Spinal cord (tissue), 10 donors: ENCODE results near the gene GASK1A. TPM values are rescaled to one million over a fixed set of nuclear protein-coding genes. Genes with fewer than 3 reads are reported as not detected.
"Not testable (repeated sequence)": the region's sequence is repeated elsewhere in the genome, so short reads cannot be mapped to it uniquely, and the experiment has no call there.

Experiments used
- DNase-seq, 6 donors: peaks; one replicate each; pipeline versions ENCODE4 v3.0.0 to v3.0.0-alpha.2; 2013 to 2015; ENCODE audit warnings: low spot score in 6 of 6, low read depth in 4 of 6
- H3K27ac ChIP-seq: one replicate; pipeline ENCODE4 v1.5.1; 2013; ENCODE audit warnings: low read depth, low read length, control low read depth
- H3K27me3 ChIP-seq: one replicate; pipeline ENCODE4 v1.6.1; 2013; ENCODE audit warnings: low read length; ENCODE audit not compliant: control insufficient read depth, insufficient read depth
- H3K36me3 ChIP-seq: one replicate; pipeline ENCODE4 v1.6.1; 2013; ENCODE audit warnings: low read length; ENCODE audit not compliant: control insufficient read depth, insufficient read depth
- H3K4me1 ChIP-seq: one replicate; pipeline ENCODE4 v1.6.1; 2013; ENCODE audit warnings: low read length; ENCODE audit not compliant: control insufficient read depth, insufficient read depth
- H3K4me3 ChIP-seq: one replicate; pipeline ENCODE4 v1.5.1; 2013; ENCODE audit warnings: low read depth, low read length, control low read depth
- H3K9me3 ChIP-seq: one replicate; pipeline ENCODE4 v1.6.1; 2013; ENCODE audit warnings: low read length; ENCODE audit not compliant: control insufficient read depth, insufficient read depth
- WGBS: methylation state at CpG from one replicate; pipeline ENCODE4 v1.1.5; 2013; ENCODE audit warnings: missing lambda C conversion rate; ENCODE audit not compliant: insufficient coverage; 5-methylcytosine and 5-hydroxymethylcytosine counted together
- polyA plus RNA-seq, 2 donors: library from polyadenylated mRNA; unstranded; fragments of 120-200 nt; gene quantifications; one replicate each; pipeline ENCODE4 v1.2.1, GENCODE V29; 2013; ENCODE audit not compliant: insufficient read length in 2 of 2
- total RNA-seq, 2 donors: library from RNA; depleted of rRNA in 1 of 2; stranded (reverse); fragments of 120-200 nt in 1 of 2; fragments of >200 nt in 1 of 2; gene quantifications; one replicate each; pipeline versions ENCODE4 v1.2.3 to v1.2.4, GENCODE V29; 2013 to 2014
- donor health status: healthy.

The GASK1A gene
- total and polyA plus RNA-seq, 4 donors = 5.2 to 40.1 (median 16.3) TPM

DNA sequence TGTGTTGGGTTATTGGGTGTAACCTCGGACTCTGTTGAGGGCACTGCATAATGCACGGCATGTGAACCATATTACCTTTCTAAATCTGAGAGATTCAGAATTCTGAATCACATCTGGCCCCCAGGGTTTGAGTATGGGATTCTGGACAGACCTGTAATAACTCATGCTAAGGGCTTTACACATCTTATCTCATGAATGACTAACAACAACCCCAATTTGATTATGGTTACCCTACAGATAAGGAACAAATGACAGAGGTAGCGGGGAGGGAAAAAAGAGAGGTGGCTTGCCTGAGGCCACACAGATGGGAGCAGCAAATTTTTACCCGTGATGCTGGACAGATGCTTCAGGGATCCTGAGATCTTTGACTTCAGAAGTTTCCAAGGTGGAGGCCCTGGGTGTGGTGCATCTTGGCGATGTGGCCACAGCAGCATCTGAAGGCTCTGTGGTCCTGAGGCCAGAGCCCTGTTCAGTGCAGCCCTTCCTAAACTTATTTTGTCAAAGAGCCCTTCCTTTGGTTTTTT is 83.0 kb downstream of the GASK1A start:
- Histone ChIP-seq H3K4me3 (no peak overlapping the region), H3K27me3 (no peaks in the 10 kb centered on the region), H3K36me3 (peaks cover 6% of the 10 kb centered on the region), H3K4me1 (no peaks in the 10 kb centered on the region), H3K27ac (no peak overlapping the region), H3K9me3 (no peaks in the 10 kb centered on the region)
- no peak for DNase-seq
- 82% methylated on average over 3 of the region's 5 CpGs for WGBS

- Histone ChIP-seq H3K36me3 (peaks cover 6% of the 10 kb centered on the region), H3K27me3 (no peaks in the 10 kb centered on the region), H3K9me3 (no peaks in the 10 kb centered on the region), H3K27ac (no peak overlapping the region), H3K4me3 (no peak overlapping the region), H3K4me1 (no peaks in the 10 kb centered on the region)
- DNase-seq = no peak
- 63% methylated on average over 6 of the region's 8 CpGs for WGBS
These were observed 83.5 kb downstream of the GASK1A start for GRCh38 chr3:43062564-43063040.

GRCh38 chr3:43063114-43063513 is 84.0 kb downstream of the GASK1A start:
- Histone ChIP-seq H3K4me1 (no peaks in the 10 kb centered on the region), H3K36me3 (peaks cover 6% of the 10 kb centered on the region), H3K9me3 (no peaks in the 10 kb centered on the region), H3K27ac (no peak overlapping the region), H3K27me3 (no peaks in the 10 kb centered on the region), H3K4me3 (no peak overlapping the region)
- no peak for DNase-seq
- WGBS = 73% methylated on average over 5 of the region's 5 CpGs

DNA sequence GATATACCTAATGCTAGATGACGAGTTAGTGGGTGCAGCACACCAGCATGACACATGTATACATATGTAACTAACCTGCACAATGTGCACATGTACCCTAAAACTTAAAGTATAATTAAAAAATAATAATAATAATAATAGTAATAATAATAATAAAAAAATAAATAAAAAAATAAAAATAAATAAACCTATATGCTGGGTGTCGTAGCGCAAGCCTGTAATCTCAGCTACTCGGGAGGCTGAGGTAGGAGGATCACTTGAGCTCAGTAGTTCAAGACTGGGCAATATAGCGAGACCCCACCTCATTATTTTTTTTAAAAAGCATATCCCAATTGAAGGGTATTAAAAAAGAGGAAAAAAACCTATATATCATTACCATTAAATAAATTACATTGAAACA is 91.6 kb downstream of the GASK1A start:
- H3K36me3 ChIP-seq, H3K27ac ChIP-seq, H3K9me3 ChIP-seq, DNase-seq, H3K27me3 ChIP-seq, H3K4me3 ChIP-seq, H3K4me1 ChIP-seq: not testable (repeated sequence)
- no CpG with 5 or more reads among the region's 5 CpGs for WGBS

- Histone ChIP-seq H3K4me1 (no peaks in the 10 kb centered on the region), H3K27me3 (no peaks in the 10 kb centered on the region), H3K4me3 (no peak overlapping the region), H3K9me3 (no peaks in the 10 kb centered on the region), H3K36me3 (no peaks in the 10 kb centered on the region), H3K27ac (no peak overlapping the region)
- whole genome bisulfite sequencing = 65% methylated on average over 6 of the region's 7 CpGs
- no peak for DNase-seq
These were observed 92.3 kb downstream of the GASK1A start for GRCh38 chr3:43071313-43071893.

DNA sequence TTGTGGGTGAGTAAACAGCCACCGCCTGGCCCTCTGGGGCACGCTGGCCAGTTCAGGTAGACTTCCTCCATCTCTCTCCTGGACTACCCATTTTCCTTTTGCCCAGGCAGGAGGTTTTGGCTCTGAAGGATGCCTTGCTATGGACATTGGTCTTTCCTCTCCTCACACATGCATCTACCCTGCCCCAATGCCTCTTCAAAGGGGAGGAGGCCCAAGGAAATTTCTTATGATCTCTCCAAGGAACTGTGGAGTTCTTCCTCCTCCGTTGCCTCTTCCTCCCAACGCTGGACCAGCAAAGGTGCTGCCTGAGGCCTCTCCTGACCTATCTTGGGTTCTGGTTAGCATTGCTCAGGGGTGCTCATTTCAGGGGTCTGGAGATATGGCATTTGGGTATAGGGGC is 93.2 kb downstream of the GASK1A start:
- Histone ChIP-seq H3K9me3 (no peaks in the 10 kb centered on the region), H3K4me3 (no peak overlapping the region), H3K27me3 (no peaks in the 10 kb centered on the region), H3K36me3 (no peaks in the 10 kb centered on the region), H3K27ac (no peak overlapping the region), H3K4me1 (no peaks in the 10 kb centered on the region)
- 100% methylated on average over 2 of the region's 4 CpGs for WGBS
- DNase-seq = no peak

GRCh38 chr3:43073116-43073835 is 94.2 kb downstream of the GASK1A start:
- Histone ChIP-seq H3K4me1 (no peaks in the 10 kb centered on the region), H3K27me3 (no peaks in the 10 kb centered on the region), H3K27ac (no peak overlapping the region), H3K4me3 (no peak overlapping the region), H3K36me3 (peaks cover 3% of the 10 kb centered on the region), H3K9me3 (no peaks in the 10 kb centered on the region)
- DNase-seq = no peak
- WGBS = 91% methylated on average over 5 of the region's 7 CpGs

- no peaks in the 10 kb centered on the region for H3K27me3 ChIP-seq
- no peaks in the 10 kb centered on the region for H3K4me1 ChIP-seq
- no peak overlapping the region for H3K27ac ChIP-seq
- WGBS = 68% methylated on average over 3 of the region's 5 CpGs
- H3K4me3 ChIP-seq = no peak overlapping the region
- peaks cover 6% of the 10 kb centered on the region for H3K36me3 ChIP-seq
- no peak for DNase-seq
- no peaks in the 10 kb centered on the region for H3K9me3 ChIP-seq
These were observed 94.7 kb downstream of the GASK1A start for GRCh38 chr3:43073836-43074220.

DNA sequence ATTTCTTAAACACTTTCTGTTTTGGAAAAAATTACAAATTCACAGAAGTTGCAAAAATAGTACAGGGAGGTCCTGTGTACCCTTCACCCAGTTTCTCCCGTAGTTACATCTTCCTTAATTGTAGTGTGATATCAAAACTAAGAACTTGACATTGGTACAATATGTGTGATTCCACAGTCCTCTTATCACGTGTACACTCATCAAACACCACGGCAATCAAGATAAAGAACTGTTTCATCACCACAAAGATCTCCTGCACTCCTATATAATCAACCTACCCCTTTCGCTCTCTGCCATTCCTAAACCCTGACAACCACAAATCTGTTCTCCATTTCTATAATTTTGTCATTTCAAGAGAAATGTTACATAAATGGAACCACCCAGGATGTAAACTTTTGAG is 95.4 kb downstream of the GASK1A start:
- Histone ChIP-seq H3K27me3 (no peaks in the 10 kb centered on the region), H3K4me3 (no peak overlapping the region), H3K9me3 (no peaks in the 10 kb centered on the region), H3K4me1 (no peaks in the 10 kb centered on the region), H3K27ac (no peak overlapping the region), H3K36me3 (peaks cover 10% of the 10 kb centered on the region)
- no CpG with 5 or more reads among the region's 4 CpGs for WGBS
- DNase-seq = no peak
